ENCODE measurements around the gene ASB15. TPM values are rescaled to one million over a fixed set of nuclear protein-coding genes. Genes with fewer than 3 reads are reported as not detected.

ASB15 gene
- total and polyA plus RNA-seq, 2 of the 13 experiments (the other 11 are each of a cell fraction or from before 2014, with no cell fraction given): not detected

- no peak for TF ChIP-seq ZNF609 (CRISPR knock-in tag; IDR thresholded peaks at IDR 0.05; ENCODE audit: borderline replicate concordance)
- TF ChIP-seq KDM2A (CRISPR knock-in tag; IDR thresholded peaks at IDR 0.05; ENCODE audit: borderline replicate concordance, low read depth): peak; percentile 62; the same call in 1 of the 2 replicates
- TF ChIP-seq ZNF10 (CRISPR knock-in tag; IDR thresholded peaks at IDR 0.05; ENCODE audit: borderline replicate concordance, low read depth): no peak
- TF ChIP-seq EED (CRISPR knock-in tag; IDR thresholded peaks at IDR 0.05): no peak
- peak; percentile 32; the same call in 1 of the 2 replicates for TF ChIP-seq ZNF644 (CRISPR knock-in tag; IDR thresholded peaks at IDR 0.05; ENCODE audit: low read depth)
- no peak for TF ChIP-seq DPF2 (CRISPR knock-in tag; IDR thresholded peaks at IDR 0.05; ENCODE audit: borderline replicate concordance, low read depth)
- TF ChIP-seq ZNF704 (CRISPR knock-in tag; IDR thresholded peaks at IDR 0.05; ENCODE audit: borderline replicate concordance): no peak
- 0 out of 2 replicates have a peak, but pooled peaks have one; percentile 28 for TF ChIP-seq GMEB2 (CRISPR knock-in tag; IDR thresholded peaks at IDR 0.05; ENCODE audit: low read depth)
- no peak for TF ChIP-seq EZH2 (conservative IDR thresholded peaks at IDR 0.05; ENCODE audit: low read depth, low read length)
- no peak for TF ChIP-seq SRSF9 (IDR thresholded peaks at IDR 0.05; ENCODE audit: borderline replicate concordance, insufficient read depth, low read depth, low read length, poor library complexity, severe bottlenecking)
- no peak for TF ChIP-seq TRAFD1 (CRISPR knock-in tag; IDR thresholded peaks at IDR 0.05; ENCODE audit: borderline replicate concordance)
- TF ChIP-seq PCBP2 (optimal IDR thresholded peaks at IDR 0.05; ENCODE audit: low read depth, low read length, poor library complexity, severe bottlenecking): no peak
- no peak for TF ChIP-seq ZSCAN12 (CRISPR knock-in tag; IDR thresholded peaks at IDR 0.05)
- TF ChIP-seq ZNF512B (CRISPR knock-in tag; IDR thresholded peaks at IDR 0.05; ENCODE audit: borderline replicate concordance): no peak
Observed at GRCh38 chr7:123557398-123558288, 44.0 kb upstream of the ASB15 start, which contains the start of gene NDUFA5 (continued).
